ENCODE data around the gene ITGB1. TPM values are rescaled to one million over a fixed set of nuclear protein-coding genes. Genes with fewer than 3 reads are reported as not detected.
"Not testable (repeated sequence)": the region's sequence is repeated elsewhere in the genome, so short reads cannot be mapped to it uniquely, and the experiment has no call there.

Gene ITGB1
- polyA plus RNA-seq, 4 donors = 558 to 709 (median 667) TPM

DNA sequence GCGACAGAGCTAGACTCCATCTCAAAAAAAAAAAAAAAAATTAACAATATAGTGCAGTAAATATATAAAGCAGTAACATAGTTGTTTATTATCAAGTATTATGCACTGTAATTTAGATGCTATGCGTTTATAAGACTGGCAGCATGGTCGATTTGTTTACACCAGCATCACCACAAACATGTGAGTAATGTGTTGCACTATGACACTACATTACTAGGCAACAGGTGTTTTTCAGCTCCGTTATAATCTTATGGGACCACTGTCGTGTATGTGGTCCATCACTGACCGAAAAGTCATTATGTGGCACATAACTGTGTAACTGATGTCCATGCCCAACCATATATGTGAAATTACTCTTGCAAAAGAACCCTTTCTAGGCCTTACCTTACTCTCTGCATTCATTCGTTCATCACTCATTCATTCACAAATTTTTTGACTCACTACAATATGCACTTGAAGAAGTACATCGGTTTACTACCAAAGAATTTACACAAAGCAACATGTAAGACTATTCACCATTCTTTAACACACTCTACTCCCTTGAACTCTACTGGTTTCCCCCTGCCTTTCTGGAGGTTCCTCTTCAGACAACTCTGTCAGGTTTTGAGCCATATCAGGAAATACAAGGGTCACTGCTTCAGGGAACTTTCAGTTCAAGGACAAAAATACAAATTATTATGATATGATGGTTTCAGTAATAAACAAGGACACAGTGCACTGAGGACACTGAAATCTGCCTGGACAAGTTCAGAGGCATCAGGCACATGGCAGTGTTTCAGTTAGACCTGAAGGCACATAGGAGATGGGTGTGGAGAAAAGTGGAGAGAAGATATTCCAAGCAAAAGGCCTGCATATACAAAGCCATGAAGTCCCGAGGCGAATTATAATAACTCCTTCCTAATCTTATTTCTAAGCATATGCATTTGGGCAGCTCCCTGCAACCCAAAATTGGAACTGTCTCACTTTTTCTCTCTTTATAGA is 17.4 kb downstream of the ITGB1 start:
- no peak for DNase-seq (ENCODE audit: low read depth in 4 of 4, low spot score in 3 of 4)

DNA sequence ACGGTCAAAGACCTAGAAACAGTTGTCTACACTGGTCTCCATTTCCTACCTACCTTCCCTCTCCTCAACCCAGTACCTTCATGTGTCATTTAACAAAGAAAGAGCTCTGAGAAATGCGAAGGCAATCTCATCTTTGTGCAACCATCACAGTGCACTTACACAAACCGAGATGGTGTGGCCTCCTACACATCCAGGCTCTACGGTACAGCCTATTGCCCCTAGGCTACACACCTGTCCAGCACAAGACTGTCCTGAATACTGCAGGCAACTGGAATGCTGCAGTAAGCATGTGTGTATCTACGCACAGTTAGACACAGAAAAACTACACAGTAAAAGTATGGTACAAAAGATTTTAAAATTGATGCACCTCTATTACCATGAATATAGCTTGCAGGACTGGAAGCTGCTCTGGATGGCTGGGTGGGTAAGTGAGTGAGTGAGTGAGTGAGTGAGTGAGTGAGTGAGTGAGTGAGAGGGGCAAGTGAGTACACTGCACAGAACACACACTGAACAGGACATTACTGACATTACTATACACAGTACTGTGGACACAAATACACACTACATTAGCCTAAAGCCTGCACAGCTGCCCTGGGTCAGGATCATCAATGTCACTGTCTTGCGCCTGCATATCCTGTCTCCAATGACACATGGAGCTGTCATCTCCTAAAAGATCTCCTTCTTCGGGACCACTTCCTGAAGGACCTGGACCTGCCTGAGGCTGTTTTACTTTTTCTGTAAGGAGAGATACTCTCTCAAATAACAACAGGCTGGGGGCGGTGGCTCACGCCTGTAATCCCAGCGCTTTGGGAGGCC is 18.5 kb downstream of the ITGB1 start:
- no peak for DNase-seq (ENCODE audit: low read depth in 4 of 4, low spot score in 3 of 4)

DNA sequence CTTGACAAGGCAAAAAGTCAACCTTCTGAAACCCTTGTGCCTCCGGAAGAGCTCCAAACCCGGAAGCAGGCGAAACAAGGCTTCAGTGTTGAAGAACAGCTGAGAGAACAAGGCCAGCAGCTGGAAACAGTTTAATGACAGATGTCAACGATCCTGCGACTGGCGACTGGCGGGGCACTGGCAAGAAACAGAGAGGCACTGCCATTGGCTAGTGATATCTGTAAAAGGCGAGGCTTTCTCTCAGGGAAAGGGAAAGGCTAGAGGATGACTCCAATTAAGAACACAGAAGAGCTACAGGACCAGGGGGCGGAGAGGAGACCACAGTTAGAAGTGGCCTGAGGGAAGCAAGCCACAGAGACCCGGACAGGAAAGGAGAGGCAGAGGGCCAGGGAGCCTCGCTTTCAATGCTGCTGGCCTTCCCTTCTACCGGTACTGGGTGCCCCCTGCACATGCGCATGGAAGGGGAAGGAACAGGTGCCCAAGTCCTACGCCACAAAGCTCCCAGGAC is 19.4 kb downstream of the ITGB1 start:
- DNase-seq (ENCODE audit: low read depth in 4 of 4, low spot score in 3 of 4) = no peak

DNA sequence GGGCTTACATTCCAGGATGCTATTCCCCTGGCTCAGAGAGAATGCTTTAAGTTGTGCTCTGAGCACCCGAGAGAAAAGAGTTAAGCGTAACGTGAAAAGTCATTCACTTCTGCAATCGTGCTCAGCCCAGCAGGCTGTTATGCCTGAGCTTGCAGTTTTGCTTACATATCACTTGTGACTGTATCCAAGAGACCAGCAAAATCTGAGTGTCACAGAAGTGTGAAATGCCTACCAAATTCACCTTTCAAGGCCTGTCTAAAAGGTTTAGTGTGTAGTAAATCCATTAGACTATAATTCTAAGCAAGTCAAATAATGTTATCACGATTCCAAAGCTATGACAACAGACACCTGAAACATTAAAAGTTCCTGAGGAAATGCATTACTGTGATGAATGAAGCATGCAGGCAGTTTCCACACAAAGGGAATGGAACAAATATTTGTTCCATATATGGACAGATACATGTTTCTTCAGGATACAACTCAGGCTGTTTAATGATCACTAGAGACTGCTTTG is 20.1 kb downstream of the ITGB1 start:
- no peak for DNase-seq (ENCODE audit: low read depth in 4 of 4, low spot score in 3 of 4)

DNA sequence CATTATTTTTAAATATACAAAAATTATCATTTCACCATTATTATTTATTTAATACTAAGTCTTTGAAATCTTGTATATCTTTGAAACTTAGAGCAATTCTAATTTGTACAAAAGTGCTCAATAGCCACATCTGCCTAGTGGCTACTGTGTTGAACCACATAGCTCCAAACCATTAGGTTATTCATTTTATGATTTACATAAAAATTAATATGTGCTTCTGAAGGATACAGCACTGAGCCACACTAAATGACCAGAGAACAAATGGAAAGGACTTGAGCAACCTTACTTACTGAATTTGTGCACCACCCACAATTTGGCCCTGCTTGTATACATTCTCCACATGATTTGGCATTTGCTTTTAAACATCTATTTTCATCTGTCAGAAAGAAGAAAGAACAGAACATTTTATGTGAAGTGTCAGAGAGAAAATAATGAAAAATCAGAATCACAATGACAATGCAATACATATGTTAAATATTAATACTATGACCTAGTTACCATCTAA is 25.8 kb downstream of the ITGB1 start:
- no peak for DNase-seq (ENCODE audit: low read depth in 4 of 4, low spot score in 3 of 4)

DNA sequence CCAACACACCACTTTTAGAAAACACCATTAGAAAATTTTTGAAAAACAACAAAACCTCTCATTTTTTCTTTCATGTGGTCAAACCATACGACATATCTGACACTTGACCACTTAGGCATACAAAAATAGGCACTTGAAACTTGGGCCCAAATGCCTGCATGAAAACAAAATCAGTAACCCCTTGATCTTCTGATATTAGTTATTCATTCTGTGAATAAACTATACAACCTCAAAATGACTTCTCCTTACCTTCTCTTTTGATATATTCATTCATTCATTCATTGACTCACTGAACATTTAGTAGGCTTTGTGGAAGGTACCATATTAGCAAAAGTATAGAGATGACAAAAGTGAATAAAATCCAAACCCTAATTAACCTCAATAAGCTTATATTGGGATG is 26.4 kb downstream of the ITGB1 start:
- DNase-seq (ENCODE audit: low read depth in 4 of 4, low spot score in 3 of 4) = no peak

DNA sequence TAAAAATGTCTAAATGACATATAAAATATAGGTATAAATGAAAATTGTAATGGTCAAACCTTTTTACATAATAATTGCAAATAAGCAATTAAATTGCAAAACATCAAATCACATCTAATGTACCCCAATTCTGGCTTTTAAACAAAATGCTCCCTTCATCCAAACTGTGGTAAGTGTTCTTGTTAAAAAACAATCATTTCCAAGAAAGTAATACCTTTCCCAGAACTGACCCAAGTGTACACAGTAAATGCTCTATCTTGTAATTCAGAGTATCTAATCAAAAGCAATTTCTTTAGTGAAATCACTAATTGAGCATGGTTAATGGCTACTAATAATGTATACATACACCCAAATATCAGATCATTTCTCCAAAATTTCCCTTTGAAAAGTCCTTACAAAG is 28.0 kb downstream of the ITGB1 start:
- DNase-seq (ENCODE audit: low read depth in 4 of 4, low spot score in 3 of 4) = no peak

DNA sequence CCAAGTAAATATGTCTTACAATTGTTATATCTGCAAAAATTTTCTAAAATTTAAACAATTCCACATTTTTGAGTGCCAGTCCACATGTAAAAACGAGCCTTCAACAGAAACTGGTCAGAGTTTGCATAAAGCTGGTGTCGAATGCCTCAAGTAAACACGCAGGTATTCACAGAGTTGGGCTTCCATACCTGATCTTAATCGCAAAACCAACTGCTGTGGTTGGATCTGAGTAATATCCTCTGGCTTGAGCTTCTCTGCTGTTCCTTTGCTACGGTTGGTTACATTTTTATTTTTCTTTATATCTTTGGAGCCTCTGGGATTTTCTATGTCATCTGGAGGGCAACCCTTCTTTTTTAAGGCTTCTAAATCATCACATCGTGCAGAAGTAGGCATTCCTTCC is 28.4 kb downstream of the ITGB1 start:
- DNase-seq (ENCODE audit: low read depth in 4 of 4, low spot score in 3 of 4) = no peak

DNA sequence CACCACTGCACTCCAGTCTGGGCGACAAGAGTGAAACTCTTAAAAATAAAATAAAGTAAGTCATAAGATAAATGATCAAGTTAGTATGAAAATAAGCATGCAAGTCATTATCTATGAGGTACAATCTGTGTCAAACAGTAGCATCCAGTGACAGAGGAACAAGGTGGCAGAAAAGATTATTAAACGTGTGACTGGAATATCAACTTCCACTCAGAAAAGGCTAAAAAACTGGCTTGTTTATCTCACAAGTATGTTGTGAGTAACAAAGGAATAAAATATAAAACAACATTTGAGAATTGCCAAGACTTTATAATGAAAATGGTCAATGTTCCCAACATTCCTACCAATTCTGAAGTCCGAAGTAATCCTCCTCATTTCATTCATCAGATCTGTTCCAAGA is 30.3 kb downstream of the ITGB1 start:
- no peak for DNase-seq (ENCODE audit: low read depth in 4 of 4, low spot score in 3 of 4)

DNA sequence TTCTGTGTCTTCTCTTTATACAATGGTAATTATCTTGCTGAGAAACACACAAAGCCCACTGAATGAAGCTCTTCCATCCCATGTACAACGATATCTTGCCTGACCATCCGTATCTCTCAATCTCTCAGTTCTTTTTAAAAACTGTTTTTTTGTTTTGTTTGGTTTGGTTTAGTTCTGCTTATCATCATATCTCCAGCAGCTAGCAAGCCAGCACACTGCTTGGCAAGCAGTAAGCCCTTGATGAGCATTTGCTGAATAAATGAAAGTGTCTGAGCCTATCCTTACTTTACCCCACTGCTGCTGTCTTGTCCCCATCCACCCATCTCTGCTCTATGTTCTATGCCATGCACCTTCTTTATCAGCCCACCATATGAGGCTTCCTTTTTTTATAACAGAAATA is 34.2 kb downstream of the ITGB1 start:
- no peak for DNase-seq (ENCODE audit: low read depth in 4 of 4, low spot score in 3 of 4)

DNA sequence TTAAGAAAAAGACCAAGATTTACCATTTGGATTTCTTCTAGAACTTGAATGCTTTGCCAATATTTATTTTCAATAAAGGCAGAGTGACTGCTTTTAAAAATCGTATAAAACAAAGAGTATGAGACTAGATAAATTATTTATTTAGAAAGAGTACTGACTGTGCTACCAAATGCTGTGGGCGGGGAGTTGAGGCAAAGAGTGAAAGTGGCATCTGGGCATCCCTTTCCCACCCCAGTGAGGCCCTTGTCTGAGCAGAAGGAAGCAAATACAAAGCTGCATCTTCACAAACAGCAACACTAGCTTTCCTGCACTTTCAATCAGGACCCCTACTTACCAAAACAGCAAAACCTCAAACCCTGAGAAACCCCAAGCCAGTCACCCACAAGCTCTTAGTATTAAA is 34.9 kb downstream of the ITGB1 start:
- no peak for DNase-seq (ENCODE audit: low read depth in 4 of 4, low spot score in 3 of 4)

DNA sequence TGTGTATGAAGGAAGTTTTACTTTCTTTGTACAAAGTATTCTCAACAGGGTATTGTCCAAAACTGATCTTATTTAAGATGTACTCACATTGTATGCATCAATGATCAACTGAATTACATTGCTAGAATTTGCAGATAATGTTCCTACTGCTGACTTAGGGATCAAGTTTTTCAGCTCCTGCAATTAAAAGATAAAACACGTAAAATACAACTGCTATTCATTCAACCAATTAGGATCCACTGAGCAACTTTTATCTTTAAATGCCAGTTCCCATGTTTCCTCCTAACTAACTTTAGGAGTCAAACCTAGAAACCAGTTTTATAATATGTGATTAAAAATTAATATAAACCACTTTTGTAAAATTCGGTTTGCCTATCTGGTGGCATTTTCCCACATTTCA is 35.9 kb downstream of the ITGB1 start:
- DNase-seq (ENCODE audit: low read depth in 4 of 4, low spot score in 3 of 4) = no peak

DNA sequence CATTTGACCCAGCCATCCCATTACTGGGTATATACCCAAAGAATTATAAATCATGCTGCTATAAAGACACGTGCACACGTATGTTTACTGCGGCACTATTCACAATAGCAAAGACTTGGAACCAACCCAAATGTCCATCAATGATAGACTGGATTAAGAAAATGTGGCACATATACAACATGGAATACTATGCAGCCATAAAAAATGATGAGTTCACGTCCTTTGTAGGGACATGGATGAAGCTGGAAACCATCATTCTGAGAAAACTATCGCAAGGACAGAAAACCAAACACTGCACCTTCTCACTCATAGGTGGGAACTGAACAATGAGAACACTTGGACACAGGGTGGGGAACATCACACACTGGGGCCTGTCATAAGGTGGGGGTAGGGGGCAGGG is 40.2 kb downstream of the ITGB1 start:
- DNase-seq (ENCODE audit: low read depth in 4 of 4, low spot score in 3 of 4) = not testable (repeated sequence)

DNA sequence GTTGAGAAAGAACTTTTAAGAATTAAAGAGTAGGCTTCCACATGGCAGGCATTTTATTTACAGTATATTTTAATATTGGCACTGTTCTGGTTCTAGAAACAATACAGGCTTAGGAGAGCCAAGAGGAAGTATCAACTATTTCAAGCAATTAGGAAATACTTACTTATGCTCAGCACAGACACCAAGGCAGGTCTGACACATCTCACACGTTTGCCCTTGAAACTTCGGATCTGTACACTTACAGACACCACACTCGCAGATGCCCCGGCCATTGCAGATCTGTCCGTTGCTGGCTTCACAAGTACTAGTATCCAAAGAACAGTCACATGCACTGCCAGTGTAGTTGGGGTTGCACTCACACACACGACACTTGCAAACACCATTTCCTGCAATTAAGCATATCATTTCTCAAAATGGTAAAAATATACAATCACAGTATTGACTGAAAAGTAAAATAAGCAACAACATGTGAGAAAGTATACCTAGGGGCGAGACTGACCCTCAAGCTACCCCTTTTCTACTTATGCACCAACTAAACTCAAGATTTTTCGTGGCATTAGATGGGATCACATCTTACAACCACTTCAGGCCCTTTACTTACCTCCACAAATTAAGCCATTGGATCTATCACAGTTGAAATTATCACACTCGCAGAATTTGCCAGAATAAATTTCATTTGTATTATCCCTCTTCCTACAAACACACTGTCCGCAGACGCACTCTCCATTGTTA is 46.6 kb downstream of the ITGB1 start:
- no peak for DNase-seq (ENCODE audit: low read depth in 4 of 4, low spot score in 3 of 4)

DNA sequence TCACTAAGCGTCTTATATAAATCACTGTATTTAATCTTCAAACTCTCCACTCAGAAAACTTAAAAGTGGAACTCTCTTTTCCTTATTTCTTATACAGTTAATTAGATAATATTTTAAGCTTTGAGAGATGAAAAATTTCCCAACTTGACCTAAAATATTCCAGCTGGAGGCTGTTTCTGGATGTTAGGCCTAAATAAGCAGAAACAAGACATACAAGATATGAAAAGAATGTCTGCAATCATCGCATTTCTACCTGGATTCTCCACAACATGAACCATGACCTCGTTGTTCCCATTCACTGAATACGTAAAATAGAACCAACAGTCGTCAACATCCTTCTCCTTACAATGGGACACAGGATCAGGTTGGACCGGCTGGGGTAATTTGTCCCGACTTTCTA is 48.1 kb downstream of the ITGB1 start:
- DNase-seq (ENCODE audit: low read depth in 4 of 4, low spot score in 3 of 4) = not testable (repeated sequence)

DNA sequence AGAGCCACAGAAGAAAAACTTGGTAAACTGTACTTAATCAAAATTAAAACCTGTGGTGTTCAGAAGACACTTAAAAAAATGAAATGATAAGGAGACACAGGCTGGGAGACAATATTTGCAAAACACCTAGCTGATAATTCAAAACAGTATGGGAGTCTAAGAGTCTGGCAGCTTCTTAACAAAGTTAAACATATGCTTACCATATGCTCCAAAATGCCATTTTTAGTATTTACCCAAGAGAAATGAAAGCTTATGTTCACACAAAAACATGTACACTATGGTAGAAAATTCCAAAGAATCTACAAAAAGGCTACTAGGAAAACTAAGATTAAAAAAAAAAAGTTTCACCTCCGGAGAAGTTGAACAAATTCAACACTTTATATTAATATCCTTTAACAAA is 48.6 kb downstream of the ITGB1 start:
- no peak for DNase-seq (ENCODE audit: low read depth in 4 of 4, low spot score in 3 of 4)

DNA sequence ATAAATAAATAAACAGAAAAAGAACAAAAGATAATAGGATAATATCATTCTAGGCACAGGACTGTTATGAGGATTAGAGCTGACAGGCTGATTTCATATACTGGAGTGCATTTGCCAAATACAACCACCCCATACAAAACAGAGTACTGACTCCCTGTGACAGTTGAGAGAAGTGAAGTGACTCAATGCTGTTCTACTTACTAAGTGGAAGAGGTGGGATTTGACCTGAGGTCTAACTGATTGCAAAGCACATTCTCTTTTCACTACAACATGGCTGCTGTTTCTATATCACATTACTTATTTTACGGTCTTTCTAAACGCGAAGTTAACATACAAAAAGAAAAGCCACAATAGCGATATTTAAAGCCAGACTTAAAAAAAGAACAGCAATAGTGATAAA is 51.4 kb downstream of the ITGB1 start:
- DNase-seq (ENCODE audit: low read depth in 4 of 4, low spot score in 3 of 4) = no peak

DNA sequence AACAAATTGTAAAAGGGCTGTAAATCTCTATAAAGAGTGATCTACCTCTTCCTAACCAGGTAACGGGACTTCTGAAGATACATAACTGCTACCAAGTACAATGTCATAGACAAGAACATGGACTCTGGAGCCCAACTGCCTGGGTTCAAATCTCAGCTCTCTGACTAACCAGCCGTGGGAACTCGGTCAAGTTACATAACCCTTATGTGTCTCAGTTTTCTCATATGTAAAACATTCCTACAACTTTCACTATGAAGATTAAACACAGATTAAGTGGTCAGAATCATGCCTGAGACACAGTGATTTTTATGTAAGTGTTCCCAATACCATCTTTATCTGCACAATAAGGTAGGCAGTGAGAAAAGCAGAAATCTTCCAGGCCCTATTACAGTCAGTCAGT is 52.6 kb downstream of the ITGB1 start:
- no peak for DNase-seq (ENCODE audit: low read depth in 4 of 4, low spot score in 3 of 4)

DNA sequence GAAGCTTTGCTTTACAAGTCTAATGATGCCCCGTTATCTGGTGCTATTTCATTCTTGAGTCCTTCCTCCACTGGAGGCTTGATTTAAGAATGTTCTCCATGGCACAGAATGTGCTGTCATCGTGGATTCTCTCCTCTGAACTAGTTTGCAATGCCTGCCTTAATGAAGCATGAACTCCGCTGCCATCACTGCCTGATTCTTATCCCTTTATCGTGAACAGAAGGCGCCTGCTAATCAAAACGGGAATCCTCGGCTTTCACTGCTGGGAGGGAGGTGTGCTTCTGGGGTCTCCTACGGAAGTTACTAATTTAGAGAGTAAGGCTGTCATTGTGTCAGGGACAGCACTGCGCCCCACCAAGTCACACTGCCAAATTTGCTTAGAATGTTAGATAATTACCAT is 56.2 kb downstream of the ITGB1 start:
- DNase-seq (ENCODE audit: low read depth in 4 of 4, low spot score in 3 of 4) = no peak

DNA sequence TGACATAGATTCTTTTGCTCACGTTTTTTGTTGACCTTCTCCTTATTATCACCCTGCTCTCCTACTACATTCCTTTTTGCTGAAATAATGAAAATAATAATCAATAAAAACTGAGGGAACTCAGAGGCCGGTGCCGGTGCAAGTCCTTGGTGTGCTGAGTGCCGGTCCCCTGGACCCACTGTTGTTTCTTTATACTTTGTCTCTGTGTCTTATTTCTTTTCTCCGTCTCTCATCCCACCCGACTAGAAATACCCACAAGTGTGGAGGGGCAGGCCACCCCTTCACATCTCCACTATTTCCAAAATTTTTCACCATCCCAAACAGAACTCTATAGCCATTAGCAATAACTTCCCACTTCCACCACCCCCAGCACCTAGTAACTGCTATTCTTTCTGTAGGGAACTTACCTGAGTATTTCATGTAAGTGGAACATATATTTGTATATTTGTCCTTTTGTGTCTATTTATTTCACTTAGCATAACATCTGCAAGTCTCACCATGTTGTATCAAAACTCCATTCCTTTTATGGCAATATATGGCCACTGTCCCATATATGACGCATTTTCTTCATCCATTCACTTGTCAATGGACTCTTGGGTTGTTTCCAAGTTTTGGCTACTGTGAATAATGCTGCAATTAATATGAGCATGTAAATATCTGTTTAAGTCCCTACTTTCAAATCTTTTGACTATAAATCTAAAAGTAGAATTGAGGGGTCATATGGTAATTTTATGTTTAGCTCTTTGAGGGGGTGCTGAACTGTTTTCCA is 62.6 kb downstream of the ITGB1 start:
- not testable (repeated sequence) for DNase-seq (ENCODE audit: low read depth in 4 of 4, low spot score in 3 of 4)
